ENCODE data around the gene NPIPA1. TPM values are rescaled to one million over a fixed set of nuclear protein-coding genes. Genes with fewer than 3 reads are reported as not detected.
"Not testable (repeated sequence)": the region's sequence is repeated elsewhere in the genome, so short reads cannot be mapped to it uniquely, and the experiment has no call there.

NPIPA1 gene
- polyA plus RNA-seq, 1 donor from 2014 or later, result 3.3 TPM

GRCh38 chr16:14982521-14982920 lies 45.3 kb downstream of the NPIPA1 start:
- not testable (repeated sequence) for H3K36me3 Mint-ChIP-seq, H3K27me3 Mint-ChIP-seq, H3K9me3 Mint-ChIP-seq
- Mint-ChIP-seq H3K27ac (peak overlapping the region in 1 of 3 donors; percentile 35), H3K4me3 (peak overlapping the region in 1 of 4 donors; percentile 3), H3K4me1 (peaks cover 19 to 34% (median 21%) of the 10 kb centered on the region in 3 donors)

- not testable (repeated sequence) for H3K36me3 Mint-ChIP-seq, H3K27me3 Mint-ChIP-seq, H3K27ac Mint-ChIP-seq, H3K9me3 Mint-ChIP-seq
- H3K4me1 Mint-ChIP-seq, result peaks cover 14 to 25% (median 18%) of the 10 kb centered on the region in 3 donors
- H3K4me3 Mint-ChIP-seq, result peak overlapping the region in 2 of 4 donors; percentile 69 to 81
These were observed 50.8 kb downstream of the NPIPA1 start for GRCh38 chr16:14988092-14988491.

GRCh38 chr16:14988661-14989191 lies 51.5 kb downstream of the NPIPA1 start:
- not testable (repeated sequence) for H3K9me3 Mint-ChIP-seq, H3K27me3 Mint-ChIP-seq
- Mint-ChIP-seq H3K4me1 (peaks cover 13 to 21% (median 21%) of the 10 kb centered on the region in 3 donors), H3K27ac (peak overlapping the region in 2 of 3 donors; percentile 63 to 73), H3K36me3 (peaks cover 12% of the 10 kb centered on the region), H3K4me3 (peak overlapping the region; percentile 28 to 76 (median 67))

GRCh38 chr16:14989291-14990281 lies 52.3 kb downstream of the NPIPA1 start:
- Mint-ChIP-seq H3K36me3 (peaks cover 13% of the 10 kb centered on the region), H3K4me3 (peak overlapping the region in 2 of 4 donors; percentile 76 to 87), H3K27ac (peak overlapping the region in 1 of 3 donors; percentile 73), H3K4me1 (peaks cover 14 to 27% (median 26%) of the 10 kb centered on the region in 3 donors)
- not testable (repeated sequence) for H3K9me3 Mint-ChIP-seq, H3K27me3 Mint-ChIP-seq

- Mint-ChIP-seq H3K36me3 (peaks cover 13% of the 10 kb centered on the region), H3K4me1 (peaks cover 12 to 32% (median 26%) of the 10 kb centered on the region in 3 donors)
- H3K27me3 Mint-ChIP-seq, H3K27ac Mint-ChIP-seq, H3K9me3 Mint-ChIP-seq, H3K4me3 Mint-ChIP-seq: not testable (repeated sequence)
These were observed 56.3 kb downstream of the NPIPA1 start for GRCh38 chr16:14993277-14994151.

GRCh38 chr16:14996702-14997101 lies 59.5 kb downstream of the NPIPA1 start:
- not testable (repeated sequence) for H3K9me3 Mint-ChIP-seq, H3K4me3 Mint-ChIP-seq, H3K27me3 Mint-ChIP-seq
- Mint-ChIP-seq H3K4me1 (peaks cover 8 to 16% (median 16%) of the 10 kb centered on the region in 3 donors), H3K36me3 (peaks cover 11% of the 10 kb centered on the region), H3K27ac (peak overlapping the region in 2 of 3 donors; percentile 47 to 63)

GRCh38 chr16:14998300-14998699 lies 61.1 kb downstream of the NPIPA1 start:
- H3K27ac Mint-ChIP-seq, H3K27me3 Mint-ChIP-seq, H3K9me3 Mint-ChIP-seq, H3K4me3 Mint-ChIP-seq, H3K36me3 Mint-ChIP-seq: not testable (repeated sequence)
- peaks cover 6 to 16% (median 11%) of the 10 kb centered on the region in 3 donors for H3K4me1 Mint-ChIP-seq

- not testable (repeated sequence) for H3K27me3 Mint-ChIP-seq, H3K27ac Mint-ChIP-seq, H3K36me3 Mint-ChIP-seq, H3K4me3 Mint-ChIP-seq, H3K9me3 Mint-ChIP-seq
- peaks cover 2 to 13% (median 7%) of the 10 kb centered on the region in 3 donors for H3K4me1 Mint-ChIP-seq
These were observed 62.6 kb downstream of the NPIPA1 start for GRCh38 chr16:14999845-15000244.

Other genes starting within 250 kb of the NPIPA1 start
- 0.24 TPM for gene PLA2G10, start 243.1 kb upstream of the NPIPA1 start, polyA plus RNA-seq
- gene NPIPA3, start 234.0 kb upstream of the NPIPA1 start, polyA plus RNA-seq, result 0.80 TPM
- not detected for gene NPIPA2, start 194.9 kb upstream of the NPIPA1 start, polyA plus RNA-seq
- gene NOMO1, start 103.7 kb upstream of the NPIPA1 start, polyA plus RNA-seq, result 41.0 TPM
- 31.7 TPM for gene PDXDC1, start 37.6 kb downstream of the NPIPA1 start, polyA plus RNA-seq
- 58.0 TPM for gene NTAN1, start 118.6 kb downstream of the NPIPA1 start, polyA plus RNA-seq
- 26.1 TPM for gene RRN3, start 156.8 kb downstream of the NPIPA1 start, polyA plus RNA-seq